ENCODE data around the gene ATP8B1.

- TF ChIP-seq CEBPB (IDR thresholded peaks at IDR 0.05; ENCODE audit: low read depth, low read length) (no peak), RFX5 (IDR thresholded peaks at IDR 0.05; ENCODE audit: low read depth, low read length) (no peak), CTCF (conservative IDR thresholded peaks at IDR 0.05; ENCODE audit: low read depth, low read length) (no peak), POLR2A (IDR thresholded peaks at IDR 0.05; ENCODE audit: low read depth, low read length) (no peak), RCOR1 (IDR thresholded peaks at IDR 0.05; ENCODE audit: insufficient replicate concordance, low read length) (no peak), NFE2L2 (IDR thresholded peaks at IDR 0.05; ENCODE audit: low read depth, low read length) (no peak)
Observed at GRCh38 chr18:57629422-57629821, 173.7 kb downstream of the ATP8B1 start.
